ENCODE data around the gene FAM193B.
A peak's percentile ranks its signal among the peaks of the same experiment; 100 is the strongest.
"Not testable (repeated sequence)": the region's sequence is repeated elsewhere in the genome, so short reads cannot be mapped to it uniquely, and the experiment has no call there.

The FAM193B gene

GRCh38 chr5:177575488-177575887 is 21.1 kb upstream of the FAM193B start:
- H3K4me1 ChIP-seq (ENCODE audit: control insufficient read depth, low read depth, low read length) = no peaks in the 10 kb centered on the region
- no peak overlapping the region for H3K9ac ChIP-seq (ENCODE audit: low read length)
- no peak overlapping the region for H3K27ac ChIP-seq (ENCODE audit: low read length)
- no peaks in the 10 kb centered on the region for H3K27me3 ChIP-seq (ENCODE audit: control insufficient read depth, insufficient read depth, low read length)
- no peak overlapping the region for H3K4me3 ChIP-seq (ENCODE audit: low read length)
- no peaks in the 10 kb centered on the region for H3K36me3 ChIP-seq (ENCODE audit: control insufficient read depth, low read depth, low read length)
- no peaks in the 10 kb centered on the region for H3K9me3 ChIP-seq (ENCODE audit: control insufficient read depth, low read depth, low read length)

- Histone ChIP-seq H3K9ac (ENCODE audit: low read length) (no peak overlapping the region), H3K27me3 (ENCODE audit: control insufficient read depth, insufficient read depth, low read length) (no peaks in the 10 kb centered on the region), H3K27ac (ENCODE audit: low read length) (no peak overlapping the region), H3K4me3 (ENCODE audit: low read length) (no peak overlapping the region), H3K4me1 (ENCODE audit: control insufficient read depth, low read depth, low read length) (no peaks in the 10 kb centered on the region), H3K36me3 (ENCODE audit: control insufficient read depth, low read depth, low read length) (no peaks in the 10 kb centered on the region), H3K9me3 (ENCODE audit: control insufficient read depth, low read depth, low read length) (no peaks in the 10 kb centered on the region)
Measured at GRCh38 chr5:177569894-177570293, 15.5 kb upstream of the FAM193B start.

- Histone ChIP-seq H3K27me3 (ENCODE audit: control insufficient read depth, insufficient read depth, low read length) (no peaks in the 10 kb centered on the region), H3K4me1 (ENCODE audit: control insufficient read depth, low read depth, low read length) (no peaks in the 10 kb centered on the region), H3K9me3 (ENCODE audit: control insufficient read depth, low read depth, low read length) (no peaks in the 10 kb centered on the region), H3K4me3 (ENCODE audit: low read length) (no peak overlapping the region), H3K9ac (ENCODE audit: low read length) (no peak overlapping the region), H3K36me3 (ENCODE audit: control insufficient read depth, low read depth, low read length) (no peaks in the 10 kb centered on the region), H3K27ac (ENCODE audit: low read length) (no peak overlapping the region)
Measured at GRCh38 chr5:177568326-177568725, 14.0 kb upstream of the FAM193B start.

GRCh38 chr5:177565046-177565445 is 10.7 kb upstream of the FAM193B start:
- no peak overlapping the region for H3K4me3 ChIP-seq (ENCODE audit: low read length)
- no peaks in the 10 kb centered on the region for H3K4me1 ChIP-seq (ENCODE audit: control insufficient read depth, low read depth, low read length)
- H3K36me3 ChIP-seq (ENCODE audit: control insufficient read depth, low read depth, low read length) = no peaks in the 10 kb centered on the region
- no peaks in the 10 kb centered on the region for H3K27me3 ChIP-seq (ENCODE audit: control insufficient read depth, insufficient read depth, low read length)
- H3K27ac ChIP-seq (ENCODE audit: low read length) = no peak overlapping the region
- no peaks in the 10 kb centered on the region for H3K9me3 ChIP-seq (ENCODE audit: control insufficient read depth, low read depth, low read length)
- no peak overlapping the region for H3K9ac ChIP-seq (ENCODE audit: low read length)

- not testable (repeated sequence) for H3K27me3 ChIP-seq (ENCODE audit: control insufficient read depth, insufficient read depth, low read length); H3K36me3 ChIP-seq (ENCODE audit: control insufficient read depth, low read depth, low read length); H3K4me3 ChIP-seq (ENCODE audit: low read length); H3K9ac ChIP-seq (ENCODE audit: low read length); H3K27ac ChIP-seq (ENCODE audit: low read length); H3K4me1 ChIP-seq (ENCODE audit: control insufficient read depth, low read depth, low read length); H3K9me3 ChIP-seq (ENCODE audit: control insufficient read depth, low read depth, low read length)
Measured at GRCh38 chr5:177559446-177559941, 5.1 kb upstream of the FAM193B start.

GRCh38 chr5:177557796-177558195 is 3.4 kb upstream of the FAM193B start:
- H3K9me3 ChIP-seq (ENCODE audit: control insufficient read depth, low read depth, low read length) = no peaks in the 10 kb centered on the region
- no peaks in the 10 kb centered on the region for H3K36me3 ChIP-seq (ENCODE audit: control insufficient read depth, low read depth, low read length)
- peaks cover 5% of the 10 kb centered on the region for H3K4me1 ChIP-seq (ENCODE audit: control insufficient read depth, low read depth, low read length)
- H3K9ac ChIP-seq (ENCODE audit: low read length) = no peak overlapping the region
- no peaks in the 10 kb centered on the region for H3K27me3 ChIP-seq (ENCODE audit: control insufficient read depth, insufficient read depth, low read length)
- no peak overlapping the region for H3K4me3 ChIP-seq (ENCODE audit: low read length)
- no peak overlapping the region for H3K27ac ChIP-seq (ENCODE audit: low read length)

GRCh38 chr5:177557041-177557647 is 2.8 kb upstream of the FAM193B start:
- Histone ChIP-seq H3K27ac (ENCODE audit: low read length) (no peak overlapping the region), H3K9me3 (ENCODE audit: control insufficient read depth, low read depth, low read length) (no peaks in the 10 kb centered on the region), H3K4me3 (ENCODE audit: low read length) (no peak overlapping the region), H3K27me3 (ENCODE audit: control insufficient read depth, insufficient read depth, low read length) (no peaks in the 10 kb centered on the region), H3K9ac (ENCODE audit: low read length) (no peak overlapping the region), H3K36me3 (ENCODE audit: control insufficient read depth, low read depth, low read length) (peaks cover 4% of the 10 kb centered on the region), H3K4me1 (ENCODE audit: control insufficient read depth, low read depth, low read length) (peaks cover 6% of the 10 kb centered on the region)

- Histone ChIP-seq H3K27me3 (ENCODE audit: control insufficient read depth, insufficient read depth, low read length) (no peaks in the 10 kb centered on the region), H3K9me3 (ENCODE audit: control insufficient read depth, low read depth, low read length) (no peaks in the 10 kb centered on the region), H3K4me3 (ENCODE audit: low read length) (no peak overlapping the region), H3K27ac (ENCODE audit: low read length) (no peak overlapping the region), H3K9ac (ENCODE audit: low read length) (no peak overlapping the region), H3K36me3 (ENCODE audit: control insufficient read depth, low read depth, low read length) (peaks cover 4% of the 10 kb centered on the region), H3K4me1 (ENCODE audit: control insufficient read depth, low read depth, low read length) (peaks cover 6% of the 10 kb centered on the region)
Measured at GRCh38 chr5:177555665-177556064, 1.3 kb upstream of the FAM193B start.

- Histone ChIP-seq H3K9ac (ENCODE audit: low read length) (peak overlapping the region; percentile 36), H3K4me1 (ENCODE audit: control insufficient read depth, low read depth, low read length) (peaks cover 6% of the 10 kb centered on the region), H3K27ac (ENCODE audit: low read length) (no peak overlapping the region), H3K27me3 (ENCODE audit: control insufficient read depth, insufficient read depth, low read length) (no peaks in the 10 kb centered on the region), H3K36me3 (ENCODE audit: control insufficient read depth, low read depth, low read length) (peaks cover 4% of the 10 kb centered on the region), H3K9me3 (ENCODE audit: control insufficient read depth, low read depth, low read length) (no peaks in the 10 kb centered on the region), H3K4me3 (ENCODE audit: low read length) (no peak overlapping the region)
Measured at GRCh38 chr5:177555228-177555627, 865 bp upstream of the FAM193B start.

- H3K9ac ChIP-seq (ENCODE audit: low read length) = peak overlapping the region; percentile 71
- H3K4me1 ChIP-seq (ENCODE audit: control insufficient read depth, low read depth, low read length) = peaks cover 6% of the 10 kb centered on the region
- no peaks in the 10 kb centered on the region for H3K27me3 ChIP-seq (ENCODE audit: control insufficient read depth, insufficient read depth, low read length)
- H3K4me3 ChIP-seq (ENCODE audit: low read length) = peak overlapping the region; percentile 64
- H3K36me3 ChIP-seq (ENCODE audit: control insufficient read depth, low read depth, low read length) = peaks cover 4% of the 10 kb centered on the region
- no peak overlapping the region for H3K27ac ChIP-seq (ENCODE audit: low read length)
- H3K9me3 ChIP-seq (ENCODE audit: control insufficient read depth, low read depth, low read length) = no peaks in the 10 kb centered on the region
Measured at GRCh38 chr5:177553671-177554429, 513 bp downstream of the FAM193B start.

GRCh38 chr5:177552839-177553455 is 1.4 kb downstream of the FAM193B start:
- Histone ChIP-seq H3K27me3 (ENCODE audit: control insufficient read depth, insufficient read depth, low read length) (no peaks in the 10 kb centered on the region), H3K4me1 (ENCODE audit: control insufficient read depth, low read depth, low read length) (peaks cover 6% of the 10 kb centered on the region), H3K4me3 (ENCODE audit: low read length) (peak overlapping the region; percentile 64), H3K9me3 (ENCODE audit: control insufficient read depth, low read depth, low read length) (no peaks in the 10 kb centered on the region), H3K36me3 (ENCODE audit: control insufficient read depth, low read depth, low read length) (peaks cover 4% of the 10 kb centered on the region), H3K27ac (ENCODE audit: low read length) (no peak overlapping the region), H3K9ac (ENCODE audit: low read length) (peak overlapping the region; percentile 71)
